ENCODE data around the gene VSIG2.
A peak's percentile ranks its signal among the peaks of the same experiment; 100 is the strongest.
"Not testable (repeated sequence)": the region's sequence is repeated elsewhere in the genome, so short reads cannot be mapped to it uniquely, and the experiment has no call there.

The VSIG2 gene, protein sequence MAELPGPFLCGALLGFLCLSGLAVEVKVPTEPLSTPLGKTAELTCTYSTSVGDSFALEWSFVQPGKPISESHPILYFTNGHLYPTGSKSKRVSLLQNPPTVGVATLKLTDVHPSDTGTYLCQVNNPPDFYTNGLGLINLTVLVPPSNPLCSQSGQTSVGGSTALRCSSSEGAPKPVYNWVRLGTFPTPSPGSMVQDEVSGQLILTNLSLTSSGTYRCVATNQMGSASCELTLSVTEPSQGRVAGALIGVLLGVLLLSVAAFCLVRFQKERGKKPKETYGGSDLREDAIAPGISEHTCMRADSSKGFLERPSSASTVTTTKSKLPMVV

DNA sequence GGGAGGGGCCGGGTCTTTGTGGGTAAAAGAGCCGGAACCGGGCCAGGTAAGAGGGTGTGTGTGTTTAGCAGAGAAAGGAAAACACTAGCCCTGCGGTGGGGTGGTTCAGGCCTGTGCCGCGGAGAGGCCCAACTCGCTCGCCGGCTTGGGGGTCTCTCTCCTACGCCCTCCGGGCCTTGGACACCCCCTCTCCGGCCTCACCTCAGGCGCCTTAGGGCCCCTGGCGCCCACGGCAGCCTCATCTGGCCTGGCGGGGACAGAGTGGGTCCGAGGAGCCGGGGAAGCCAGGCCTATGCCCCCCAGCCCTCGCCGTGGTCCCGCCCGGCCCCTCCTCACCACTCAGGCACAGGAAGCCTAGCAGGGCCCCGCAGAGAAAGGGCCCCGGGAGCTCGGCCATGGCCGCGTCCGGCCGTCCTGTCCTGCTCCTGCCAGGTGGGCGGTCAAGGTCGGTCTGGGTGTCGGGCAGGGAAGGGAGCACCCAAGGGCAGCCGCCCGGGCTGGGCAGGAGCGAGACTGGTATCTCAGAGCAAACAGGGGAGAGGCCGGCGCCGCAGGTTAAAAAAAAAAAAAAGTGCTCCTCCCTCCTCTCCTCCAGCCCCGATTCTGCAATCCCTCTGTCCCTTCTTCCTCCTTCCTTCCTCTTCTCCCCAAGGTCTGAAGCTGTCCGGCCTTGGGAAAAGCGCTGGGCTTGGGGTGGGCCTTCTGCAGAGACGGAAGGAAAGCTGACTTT is at the start of gene VSIG2:
VSIG2 (minus strand) TSS at position 515 of the 730 bp plus-strand sequence; CDS start at position 397, 118 bp downstream.
- no peak for DNase-seq

DNA sequence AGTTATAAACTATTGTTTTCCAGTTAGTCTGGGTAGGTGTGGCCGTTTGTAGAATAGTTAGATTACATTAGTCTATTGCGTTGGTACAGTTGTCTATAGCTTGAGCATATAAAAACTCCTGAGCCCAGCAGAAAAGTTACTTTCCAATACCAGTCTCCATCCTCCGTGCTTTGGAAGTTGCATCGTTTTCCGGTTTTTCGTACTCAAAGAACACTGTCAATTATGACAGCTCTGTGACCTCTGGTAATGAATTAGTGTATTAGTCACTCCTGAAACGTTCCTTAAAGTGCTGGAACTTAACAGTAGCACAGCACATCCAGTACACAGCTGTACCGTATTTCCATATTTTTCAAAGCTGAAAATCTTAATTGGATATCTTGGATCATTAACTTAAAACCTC is 49.0 kb upstream of the VSIG2 start:
- no peak for DNase-seq

DNA sequence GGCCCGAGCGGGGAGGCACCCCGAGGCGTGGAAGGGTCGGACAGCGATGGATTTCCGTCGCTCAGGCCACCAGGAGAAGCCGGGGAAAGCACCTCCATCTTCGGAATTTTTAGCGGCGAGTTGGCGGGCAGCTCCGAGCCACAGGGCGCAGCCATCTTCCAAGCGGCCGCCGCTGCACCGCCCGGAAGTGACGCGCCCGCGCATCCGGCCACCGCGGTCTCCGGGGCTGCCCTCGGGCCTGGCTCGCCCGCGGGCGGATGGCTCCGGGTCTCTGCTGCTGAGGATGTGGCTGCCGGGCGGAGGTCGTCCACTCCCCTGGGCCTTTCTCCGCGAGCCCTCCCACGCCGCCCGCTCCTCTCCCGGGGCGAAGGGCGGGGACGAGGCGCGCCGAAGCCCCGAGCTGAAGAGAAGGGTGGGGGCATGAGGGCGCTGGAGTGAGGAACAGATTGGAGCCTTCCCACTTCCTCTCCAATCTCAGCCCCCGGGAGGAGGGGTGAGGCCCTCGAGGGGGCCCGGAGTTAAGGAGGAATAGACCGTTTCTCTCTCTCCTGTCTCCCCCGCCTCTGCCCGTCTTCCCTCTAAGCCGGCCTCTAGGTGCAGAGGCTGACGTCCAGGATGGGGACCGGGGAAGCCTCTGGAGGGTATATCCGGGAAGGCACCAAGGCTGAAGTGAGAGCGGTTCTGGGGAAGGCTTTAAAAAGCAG is 48.3 kb upstream of the VSIG2 start, which contains the start of gene MSANTD2:
MSANTD2 (minus strand) TSS at position 181 of the 704 bp plus-strand sequence; CDS start at position 155, 26 bp downstream.
- DNase-seq, result peak; percentile 92

DNA sequence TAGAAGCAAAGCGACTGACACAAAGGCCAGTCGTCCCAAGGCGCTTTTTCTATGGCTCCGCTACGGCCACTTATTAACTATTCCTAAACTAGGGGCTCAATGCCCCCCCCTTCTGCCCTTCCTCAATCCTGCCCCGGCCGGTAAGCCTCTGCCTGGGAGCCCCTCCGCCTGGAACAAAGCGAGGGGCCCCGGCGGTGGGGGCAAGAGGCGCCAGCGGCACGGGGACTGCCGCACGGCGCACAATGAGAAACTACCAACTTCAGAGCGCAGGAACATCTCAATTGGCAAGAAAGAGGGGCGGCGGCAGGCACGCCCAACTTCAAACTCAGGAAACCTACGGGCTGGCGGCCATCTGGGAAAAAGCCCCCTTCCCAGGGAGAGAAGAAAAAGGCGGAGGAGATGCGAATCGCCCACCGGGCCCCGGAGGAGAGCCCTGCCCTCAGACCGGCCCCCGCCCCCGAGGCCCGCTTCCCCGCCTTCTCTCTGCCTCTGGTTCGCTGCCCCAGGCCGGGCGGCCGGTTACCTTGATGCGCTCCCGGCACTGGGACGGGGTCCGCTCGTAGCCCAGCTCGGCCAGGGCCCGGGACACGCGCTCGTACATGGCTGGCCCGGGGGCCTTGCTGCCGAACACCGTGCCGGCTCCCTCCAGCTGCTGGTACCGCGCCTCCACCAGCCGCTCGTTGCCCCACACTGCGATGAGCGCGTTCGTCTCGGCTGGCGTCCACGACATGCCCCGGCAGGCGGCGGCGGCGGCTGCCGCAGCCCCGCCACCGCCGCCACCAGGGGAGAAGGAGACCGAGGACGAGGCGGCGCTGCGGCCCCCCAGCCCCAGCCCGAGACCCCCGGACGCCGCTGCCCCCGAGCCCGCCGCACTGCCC is 47.5 kb upstream of the VSIG2 start:
- peak; percentile 74 for DNase-seq

DNA sequence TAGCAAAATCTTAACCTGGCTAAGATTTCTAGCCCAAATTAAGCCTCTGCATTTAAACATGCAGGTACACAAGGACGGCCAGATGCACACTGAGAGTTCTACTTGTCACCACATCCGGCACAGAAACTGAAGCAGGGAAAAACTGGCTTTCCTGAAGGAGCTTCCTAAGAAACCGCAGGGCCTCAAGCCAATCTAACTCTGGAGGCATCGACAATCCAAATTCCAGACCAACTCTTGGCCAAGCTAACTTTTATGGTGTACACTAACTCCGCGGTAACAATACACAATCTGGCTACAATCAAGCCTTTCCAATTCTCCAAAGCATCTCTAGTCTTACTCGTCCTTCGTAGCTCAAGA is 46.9 kb upstream of the VSIG2 start:
- DNase-seq, result no peak

DNA sequence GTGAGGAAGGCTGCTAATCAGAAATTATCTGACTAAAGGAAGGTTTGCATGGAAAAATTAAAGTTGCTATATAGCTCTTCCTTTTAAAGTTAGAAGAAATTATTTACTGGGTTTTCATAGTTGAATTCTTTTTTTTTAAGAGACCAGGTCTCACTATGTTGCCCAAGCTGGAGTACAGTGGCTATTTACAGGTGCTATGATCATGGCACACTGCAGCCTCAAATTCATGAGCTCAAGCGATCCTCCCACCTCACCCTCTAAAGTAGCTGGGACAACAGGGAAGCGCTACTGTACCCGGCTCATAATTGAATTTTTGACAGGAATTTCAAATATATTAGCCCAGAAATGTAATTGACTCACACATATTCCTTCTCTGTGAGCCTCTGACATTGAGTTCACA is 44.3 kb upstream of the VSIG2 start:
- DNase-seq, result no peak

DNA sequence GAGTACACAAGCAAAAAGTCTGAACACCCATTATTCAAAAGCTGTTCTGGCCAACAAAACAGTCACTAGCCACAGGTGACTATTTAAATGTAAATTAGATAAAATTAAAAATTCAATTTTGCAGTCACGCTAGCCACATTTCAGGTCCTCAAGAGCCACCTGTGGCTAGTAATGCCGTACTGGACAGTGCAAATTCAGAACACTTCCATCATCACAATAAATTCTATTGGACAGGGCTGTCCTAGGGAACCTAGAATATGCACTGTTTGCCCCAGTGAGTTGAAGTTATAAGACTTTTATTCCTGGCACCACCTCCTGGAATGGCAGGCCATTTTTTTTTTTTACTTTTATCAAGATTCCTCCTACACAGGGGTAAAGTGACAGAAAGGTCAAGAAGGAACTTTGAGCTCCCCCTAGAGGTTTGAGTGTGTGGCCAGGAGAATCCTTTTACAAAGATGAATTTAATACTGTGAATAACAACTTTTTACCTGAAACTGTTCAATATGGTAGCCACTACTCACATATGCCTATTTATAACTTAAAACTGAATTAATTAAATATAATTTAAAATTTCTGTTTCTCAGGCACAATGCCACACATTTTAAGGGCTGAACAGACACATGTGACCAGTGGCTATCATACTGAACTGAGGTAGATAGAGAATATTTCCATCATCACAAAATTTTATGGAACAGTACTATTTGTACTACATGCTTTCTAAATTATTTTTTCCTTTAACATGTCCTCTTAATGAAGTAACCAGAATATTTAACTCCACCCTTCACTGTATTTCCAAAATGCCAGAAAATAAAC is 41.6 kb upstream of the VSIG2 start:
- no peak for DNase-seq

DNA sequence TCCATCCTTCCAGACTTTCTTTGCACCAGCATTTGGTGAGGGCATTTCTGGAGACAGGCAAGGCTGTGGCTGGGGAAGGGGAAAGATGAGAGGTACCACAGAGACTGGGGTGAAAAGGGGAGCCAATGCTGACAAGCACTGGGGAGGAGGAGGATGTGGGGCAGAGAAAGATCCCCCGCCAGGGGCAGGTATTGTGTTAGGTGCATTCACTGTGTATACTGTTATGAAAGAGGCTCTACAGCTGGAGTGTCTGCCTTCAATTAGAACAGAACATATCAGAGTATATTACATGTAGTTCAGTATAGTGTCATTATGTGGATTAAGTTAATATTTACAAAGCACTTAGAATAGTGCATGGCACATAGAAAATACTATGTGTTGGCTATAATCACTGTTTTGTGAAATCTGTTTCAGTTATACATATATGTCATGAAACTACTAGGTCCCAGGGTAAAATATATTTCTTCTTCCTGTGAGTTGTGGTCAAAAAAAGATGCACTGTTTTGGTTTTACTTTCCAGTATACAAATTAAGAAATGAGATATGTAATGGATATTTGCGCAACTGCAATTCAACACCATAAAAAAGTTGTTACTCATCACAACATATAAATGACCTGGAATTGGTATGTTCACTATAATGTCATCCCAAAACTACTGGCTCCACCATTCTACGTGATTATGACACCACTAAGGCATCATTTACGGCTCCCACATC is 39.7 kb upstream of the VSIG2 start:
- no peak for DNase-seq

DNA sequence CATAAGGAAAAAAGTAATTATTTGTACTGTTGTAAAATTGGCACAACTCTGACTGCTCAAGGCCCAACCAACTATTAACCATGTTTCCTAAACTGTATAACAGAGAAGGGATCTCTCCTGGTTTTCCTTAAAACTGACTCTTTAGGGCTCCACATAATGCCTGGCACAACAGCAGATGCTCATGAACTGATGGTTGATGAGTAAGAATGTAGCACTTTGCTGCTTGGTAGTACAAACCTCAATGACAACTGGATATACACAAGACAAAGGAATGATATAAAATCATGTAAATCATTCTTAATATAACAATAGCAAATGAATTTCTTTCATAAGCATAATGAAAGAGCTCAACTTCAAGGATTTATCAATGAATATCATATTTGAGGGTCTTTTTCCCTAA is 36.5 kb upstream of the VSIG2 start:
- DNase-seq, result no peak

DNA sequence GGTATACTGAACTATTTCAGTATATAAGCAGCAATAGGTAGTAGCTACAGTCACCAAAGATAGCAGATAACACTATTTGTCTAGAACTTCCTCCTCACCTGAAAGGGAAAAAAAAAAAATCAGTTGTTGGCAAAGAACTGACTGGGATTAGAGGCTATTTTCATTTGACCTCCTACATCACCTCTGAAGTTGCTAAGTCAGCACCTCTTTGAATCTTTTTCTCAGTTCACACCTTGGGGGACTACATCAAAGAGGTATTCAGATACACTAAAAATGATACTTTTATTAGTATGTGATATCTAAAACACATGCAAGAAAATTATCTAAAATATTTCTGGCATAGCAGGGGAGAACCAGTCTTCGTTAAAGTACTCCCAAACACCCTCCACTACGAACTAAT is 32.0 kb upstream of the VSIG2 start:
- no peak for DNase-seq

DNA sequence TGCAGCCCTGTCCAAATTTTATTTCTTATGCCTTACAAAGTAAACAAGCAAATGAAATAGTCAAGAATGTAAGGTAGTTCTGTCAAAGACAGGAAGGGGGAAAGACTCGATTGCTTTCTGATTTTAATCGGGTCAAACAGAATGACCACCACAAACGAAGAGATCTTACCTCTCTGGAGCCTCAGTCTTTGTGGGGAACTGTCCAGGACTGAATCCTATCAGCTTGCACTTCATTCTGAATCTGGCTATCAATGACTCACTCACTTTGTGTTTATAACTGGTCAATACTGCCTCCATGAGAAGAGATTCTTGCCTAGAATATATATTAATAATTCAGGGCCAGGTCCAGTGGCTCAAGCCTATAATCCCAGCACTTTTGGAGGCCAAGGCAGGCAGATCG is 30.9 kb upstream of the VSIG2 start:
- DNase-seq, result no peak

DNA sequence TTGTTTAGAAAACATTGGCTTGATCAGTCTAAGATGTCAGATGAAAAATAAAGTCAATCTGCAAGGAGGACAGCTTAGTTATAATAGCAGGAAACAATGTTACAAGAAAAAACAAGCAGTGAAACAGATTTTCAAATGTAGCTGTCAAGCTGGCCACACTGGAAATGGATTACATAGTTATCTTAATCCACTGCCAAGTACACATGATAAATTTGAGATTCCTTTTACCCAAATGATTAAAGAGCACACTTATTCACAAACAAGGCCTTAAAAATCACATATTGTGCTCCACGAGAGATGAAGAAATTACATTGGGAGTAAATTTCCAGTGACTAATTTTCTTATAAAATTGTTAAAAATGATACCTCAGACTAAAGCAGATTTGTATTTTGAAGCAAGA is 27.5 kb upstream of the VSIG2 start:
- no peak for DNase-seq

DNA sequence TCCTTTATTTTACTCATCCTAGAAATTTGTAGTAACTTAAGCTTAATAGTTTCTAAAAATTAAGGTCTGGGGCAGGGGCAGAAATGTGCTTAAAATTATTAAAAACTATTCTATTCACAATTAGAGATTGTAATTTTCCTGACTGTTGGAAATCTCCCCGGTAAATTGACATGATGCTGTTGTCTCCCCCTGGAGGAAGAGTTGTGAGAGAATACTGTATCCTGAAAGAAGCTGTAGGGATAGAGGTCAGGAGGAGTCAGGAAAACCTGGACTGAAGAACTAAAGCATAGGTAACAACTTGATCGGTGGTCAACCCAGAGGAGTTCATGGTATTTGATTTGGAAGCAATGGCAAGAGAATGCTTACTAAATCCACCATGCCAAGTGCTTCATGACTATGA is 26.2 kb upstream of the VSIG2 start:
- DNase-seq, result no peak

DNA sequence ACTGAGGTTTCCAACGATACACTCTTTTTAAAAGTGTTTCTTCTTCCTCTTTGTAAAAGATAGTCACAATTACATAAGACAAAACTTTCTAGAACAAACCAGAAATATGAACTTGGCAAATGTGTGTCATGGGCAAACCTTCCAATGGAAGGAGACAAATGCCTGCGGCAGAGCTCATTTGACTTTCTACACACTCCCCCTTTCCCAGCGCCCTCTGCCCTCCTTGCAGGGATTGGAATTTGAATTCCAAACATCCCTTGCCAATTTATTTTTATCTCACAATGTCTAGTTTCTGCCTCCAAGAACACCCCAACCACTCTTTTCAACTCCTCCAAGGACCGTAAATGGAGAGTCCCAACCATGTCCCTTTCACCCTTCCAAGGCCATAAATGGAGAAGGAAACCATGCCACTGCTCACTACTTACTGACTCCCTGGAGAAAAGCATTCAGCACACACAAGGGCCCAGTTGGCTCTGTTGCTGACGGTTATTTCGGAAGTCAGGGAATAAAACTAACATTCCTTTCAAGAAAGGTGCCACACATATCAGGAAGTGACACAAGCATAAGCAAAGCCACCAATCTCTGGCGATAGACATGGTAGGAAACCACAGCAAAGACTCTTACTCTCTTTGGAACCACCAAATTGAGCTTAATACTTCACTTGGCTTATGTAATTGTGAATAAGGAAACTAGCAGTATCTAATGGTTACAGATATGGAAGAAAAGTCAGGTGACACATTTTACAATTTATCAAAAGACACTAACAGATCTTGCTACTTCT is 25.0 kb upstream of the VSIG2 start:
- DNase-seq, result no peak

DNA sequence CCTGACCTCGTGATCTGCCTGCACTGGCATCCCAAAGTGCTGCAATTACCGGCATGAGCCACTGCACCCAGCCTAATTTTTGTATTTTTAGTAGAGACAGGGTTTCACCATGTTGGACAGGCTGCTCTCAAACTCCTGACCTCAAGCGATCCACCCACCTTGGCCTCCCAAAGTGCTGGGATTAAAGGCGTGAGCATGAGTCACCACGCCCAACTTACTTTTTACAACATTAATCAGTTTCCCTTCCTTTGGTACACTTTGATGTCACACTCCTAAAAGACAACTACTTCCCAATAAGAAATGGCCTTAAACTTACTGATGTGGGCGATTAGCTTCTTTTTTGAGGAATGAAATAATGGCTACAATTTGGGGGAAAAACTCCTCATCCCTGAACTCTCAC is 18.9 kb upstream of the VSIG2 start:
- not testable (repeated sequence) for DNase-seq

DNA sequence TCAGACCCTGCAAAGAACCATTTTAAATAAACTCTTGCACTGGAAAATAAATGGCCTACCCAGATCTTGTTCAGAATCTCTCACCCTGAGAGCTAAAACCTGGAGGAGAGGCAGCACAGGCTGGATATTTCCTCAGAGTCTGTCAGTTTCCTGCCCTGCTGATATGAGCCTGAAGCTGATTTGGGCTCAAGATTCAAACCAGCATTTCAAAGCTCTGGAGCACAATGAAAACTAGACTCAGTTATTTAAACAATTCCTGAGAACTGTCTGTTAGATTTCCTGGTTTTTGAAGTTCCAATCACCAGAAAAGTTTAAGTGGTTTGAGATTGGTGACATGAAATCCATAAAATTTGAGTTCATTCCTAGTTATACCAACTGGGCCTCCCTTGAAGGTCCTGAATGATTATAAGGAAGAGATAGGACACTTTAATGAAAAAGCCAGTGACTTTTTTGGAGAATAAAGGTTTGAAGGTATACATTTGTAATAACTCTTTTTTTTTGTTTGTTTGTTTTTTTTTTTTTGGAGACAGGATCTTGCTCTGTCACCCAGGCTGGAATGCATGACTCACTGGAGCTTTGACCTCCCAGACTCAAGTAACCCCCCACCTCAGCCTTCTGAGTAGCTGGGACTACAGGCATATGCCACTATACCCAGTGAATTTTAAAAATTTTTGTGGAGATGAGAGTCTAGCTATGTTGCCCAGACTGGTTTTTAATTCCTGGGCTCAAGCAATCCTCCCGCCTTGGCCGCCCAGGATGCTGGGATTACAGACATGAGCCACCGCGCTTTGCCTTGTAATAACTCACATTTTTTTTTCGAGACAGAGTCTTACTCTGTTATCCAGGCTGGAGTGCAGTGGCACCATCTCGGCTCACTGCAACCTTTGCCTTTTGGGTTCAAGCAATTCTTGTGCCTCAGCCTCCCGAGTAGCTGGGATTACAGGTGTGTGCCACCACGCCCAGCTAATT is 18.0 kb upstream of the VSIG2 start:
- DNase-seq, result no peak

DNA sequence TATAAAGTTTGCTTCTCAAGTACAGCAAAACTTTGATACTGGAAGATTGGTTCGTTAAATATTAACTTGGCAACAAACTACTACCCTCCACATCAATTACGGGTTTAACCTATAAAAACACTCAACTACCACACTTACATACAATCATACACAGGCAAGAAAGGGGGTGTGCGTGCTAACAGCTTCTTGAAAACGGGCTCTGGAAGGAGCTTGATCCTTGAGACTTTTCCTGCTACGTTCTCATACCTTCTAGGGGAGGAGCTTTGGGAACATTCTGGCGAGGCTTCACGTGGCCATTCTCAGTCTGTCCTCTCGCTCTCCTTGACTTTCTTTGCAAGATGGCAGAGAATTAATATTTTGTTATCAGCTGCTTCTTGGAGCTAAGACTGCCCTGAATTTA is 16.9 kb upstream of the VSIG2 start:
- DNase-seq, result no peak

DNA sequence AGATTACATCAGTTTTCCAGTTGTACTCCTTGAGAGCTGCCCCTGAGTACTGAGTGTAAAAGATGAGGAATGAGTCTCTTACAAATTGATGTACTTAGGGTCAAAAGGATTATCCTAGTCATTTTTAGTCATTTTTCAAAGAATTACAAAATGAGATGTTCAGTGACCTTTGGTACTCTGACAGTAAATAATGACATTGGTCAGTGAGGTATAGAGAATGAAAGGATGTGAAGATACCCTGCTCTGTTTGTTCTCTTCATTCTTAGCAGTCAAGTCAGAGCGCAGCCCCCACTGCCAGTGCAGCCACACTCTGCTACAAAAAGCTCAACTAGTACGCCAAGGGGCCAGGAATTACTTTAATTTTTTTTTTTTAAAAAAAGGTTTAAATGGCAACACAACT is 14.1 kb upstream of the VSIG2 start:
- no peak for DNase-seq
